BLaER1 treated with 17β-estradiol and CSF1 and Interleukin-3, amounts not matched to agents 10 nM and 100 nM (cell line): ENCODE results near the gene C11orf58.
A peak's percentile ranks its signal among the peaks of the same experiment; 100 is the strongest.

Source experiments
- H3K27ac ChIP-seq, 11 experiments: shearing (Covaris generic); formaldehyde crosslinking; 2 replicates each; pipeline ENCODE4 v1.8.1; 2022
- H3K27me3 ChIP-seq, 11 experiments: shearing (Covaris generic); formaldehyde crosslinking; 2 replicates each; pipeline ENCODE4 v1.8.1; 2022
- H3K36me3 ChIP-seq, 11 experiments: shearing (Covaris generic); formaldehyde crosslinking; 2 replicates each; pipeline ENCODE4 v1.8.1; 2022
- H3K4me1 ChIP-seq, 10 experiments: shearing (Covaris generic); formaldehyde crosslinking; 2 replicates each; pipeline ENCODE4 v1.8.1; 2022
- H3K4me2 ChIP-seq, 11 experiments: shearing (Covaris generic); formaldehyde crosslinking; 2 replicates each; pipeline ENCODE4 v1.8.1; 2022
- H3K4me3 ChIP-seq, 10 experiments: shearing (Covaris generic); formaldehyde crosslinking; 2 replicates each; pipeline ENCODE4 v1.8.1; 2022
- H3K9ac ChIP-seq, 11 experiments: shearing (Covaris generic); formaldehyde crosslinking; 2 replicates each; pipeline ENCODE4 v1.8.1; 2022
- H3K9me3 ChIP-seq, 11 experiments: shearing (Covaris generic); formaldehyde crosslinking; replicated peaks in 1 of 11; 2 replicates each; pipeline ENCODE4 v1.8.1; 2022
- H4K20me1 ChIP-seq, 11 experiments: shearing (Covaris generic); formaldehyde crosslinking; 2 replicates each; pipeline ENCODE4 v1.8.1; 2022
- Cebpa-rat ChIP-seq, 11 experiments: shearing (Covaris generic); IDR thresholded peaks; 2 replicates each; pipeline ENCODE4 v1.8.1; 2022

The C11orf58 gene

GRCh38 chr11:16792426-16792825, 54.0 kb downstream of the C11orf58 start:
- peak overlapping the region in 10 of 11 experiments; percentile 11 to 93 (median 72); a peak in 19 of 22 replicates for H3K4me2 ChIP-seq
- H3K9me3 ChIP-seq: no peaks in the 10 kb centered on the region
- H3K4me3 ChIP-seq: no peak overlapping the region
- no peaks in the 10 kb centered on the region for H3K27me3 ChIP-seq
- peaks cover 37 to 77% (median 61%) of the 10 kb centered on the region in 10 experiments for H3K4me1 ChIP-seq
- peak overlapping the region in 1 of 11 experiments; percentile 6; a peak in 1 of 22 replicates for H3K9ac ChIP-seq
- no peaks in the 10 kb centered on the region for H3K36me3 ChIP-seq
- peak overlapping the region in 8 of 11 experiments; percentile 12 to 85 (median 53); a peak in 12 of 22 replicates for H3K27ac ChIP-seq
- H4K20me1 ChIP-seq: 0 out of 22 replicates have a peak, but pooled peaks cover 0 to 4% (median 0%) of the 10 kb centered on the region in 11 experiments
- TF ChIP-seq Cebpa-rat (IDR thresholded peaks at IDR 0.05): no peak

- Histone ChIP-seq H3K36me3 (no peaks in the 10 kb centered on the region), H3K27ac (peak overlapping the region in 9 of 11 experiments; percentile 12 to 85 (median 47); a peak in 13 of 22 replicates), H4K20me1 (0 out of 22 replicates have a peak, but pooled peaks cover 0 to 4% (median 0%) of the 10 kb centered on the region in 11 experiments), H3K27me3 (no peaks in the 10 kb centered on the region), H3K4me3 (no peak overlapping the region), H3K4me1 (peaks cover 37 to 80% (median 61%) of the 10 kb centered on the region in 10 experiments), H3K4me2 (peak overlapping the region in 10 of 11 experiments; percentile 11 to 93 (median 72); a peak in 19 of 22 replicates), H3K9ac (0 out of 22 replicates have a peak overlapping the region, but pooled peaks of 1 of the 11 experiments have one; percentile 6), H3K9me3 (no peaks in the 10 kb centered on the region)
- TF ChIP-seq Cebpa-rat (IDR thresholded peaks at IDR 0.05): no peak
These were observed 54.6 kb downstream of the C11orf58 start for GRCh38 chr11:16793009-16793408.

- Histone ChIP-seq H3K4me3 (no peak overlapping the region), H3K36me3 (no peaks in the 10 kb centered on the region), H3K9me3 (no peaks in the 10 kb centered on the region), H3K27me3 (no peaks in the 10 kb centered on the region), H3K27ac (peak overlapping the region in 8 of 11 experiments; percentile 3 to 85 (median 31); a peak in 10 of 22 replicates), H3K4me1 (peaks cover 37 to 79% (median 61%) of the 10 kb centered on the region in 10 experiments), H3K9ac (no peak overlapping the region), H4K20me1 (0 out of 22 replicates have a peak, but pooled peaks cover 0 to 4% (median 0%) of the 10 kb centered on the region in 11 experiments), H3K4me2 (peak overlapping the region in 7 of 11 experiments; percentile 69 to 93 (median 82); a peak in 12 of 22 replicates)
- TF ChIP-seq Cebpa-rat (IDR thresholded peaks at IDR 0.05): no peak
These were observed 55.1 kb downstream of the C11orf58 start for GRCh38 chr11:16793511-16793910.

GRCh38 chr11:16794047-16794818, 55.8 kb downstream of the C11orf58 start:
- H4K20me1 ChIP-seq: 0 out of 22 replicates have a peak, but pooled peaks cover 0 to 4% (median 0%) of the 10 kb centered on the region in 11 experiments
- H3K4me1 ChIP-seq: peaks cover 37 to 78% (median 59%) of the 10 kb centered on the region in 10 experiments
- peak overlapping the region in 6 of 11 experiments; percentile 52 to 83 (median 73); a peak in 9 of 22 replicates for H3K27ac ChIP-seq
- no peak for TF ChIP-seq Cebpa-rat (IDR thresholded peaks at IDR 0.05)
- peak overlapping the region in 1 of 11 experiments; percentile 58; a peak in 1 of 22 replicates for H3K9ac ChIP-seq
- H3K4me3 ChIP-seq: no peak overlapping the region
- H3K36me3 ChIP-seq: no peaks in the 10 kb centered on the region
- no peaks in the 10 kb centered on the region for H3K27me3 ChIP-seq
- H3K4me2 ChIP-seq: peak overlapping the region in 6 of 11 experiments; percentile 64 to 93 (median 82); a peak in 11 of 22 replicates
- no peaks in the 10 kb centered on the region for H3K9me3 ChIP-seq

GRCh38 chr11:16795146-16795545, 56.7 kb downstream of the C11orf58 start:
- peaks cover 35 to 78% (median 52%) of the 10 kb centered on the region in 10 experiments for H3K4me1 ChIP-seq
- peak overlapping the region in 6 of 11 experiments; percentile 18 to 58 (median 50); a peak in 9 of 22 replicates for H3K9ac ChIP-seq
- peak overlapping the region in 8 of 11 experiments; percentile 29 to 83 (median 66); a peak in 14 of 22 replicates for H3K27ac ChIP-seq
- no peak overlapping the region for H3K4me3 ChIP-seq
- H3K27me3 ChIP-seq: no peaks in the 10 kb centered on the region
- no peak for TF ChIP-seq Cebpa-rat (IDR thresholded peaks at IDR 0.05)
- no peaks in the 10 kb centered on the region for H3K9me3 ChIP-seq
- peak overlapping the region in 10 of 11 experiments; percentile 2 to 93 (median 68); a peak in 17 of 22 replicates for H3K4me2 ChIP-seq
- H3K36me3 ChIP-seq: no peaks in the 10 kb centered on the region
- H4K20me1 ChIP-seq: no peaks in the 10 kb centered on the region

GRCh38 chr11:16796311-16796710, 57.9 kb downstream of the C11orf58 start:
- Histone ChIP-seq H3K36me3 (no peaks in the 10 kb centered on the region), H3K9me3 (no peaks in the 10 kb centered on the region), H3K4me2 (no peak overlapping the region), H3K27me3 (no peaks in the 10 kb centered on the region), H4K20me1 (no peaks in the 10 kb centered on the region), H3K4me1 (peaks cover 24 to 71% (median 40%) of the 10 kb centered on the region in 10 experiments), H3K9ac (no peak overlapping the region), H3K27ac (no peak overlapping the region), H3K4me3 (no peak overlapping the region)
- TF ChIP-seq Cebpa-rat (IDR thresholded peaks at IDR 0.05): no peak

- Histone ChIP-seq H4K20me1 (no peaks in the 10 kb centered on the region), H3K36me3 (no peaks in the 10 kb centered on the region), H3K4me3 (no peak overlapping the region), H3K9me3 (no peaks in the 10 kb centered on the region), H3K27ac (no peak overlapping the region), H3K9ac (no peak overlapping the region), H3K27me3 (no peaks in the 10 kb centered on the region), H3K4me2 (no peak overlapping the region), H3K4me1 (peaks cover 11 to 56% (median 26%) of the 10 kb centered on the region in 10 experiments; a peak in 19 of 20 replicates)
- TF ChIP-seq Cebpa-rat (IDR thresholded peaks at IDR 0.05): no peak
These were observed 59.3 kb downstream of the C11orf58 start for GRCh38 chr11:16797776-16798175.

- TF ChIP-seq Cebpa-rat (IDR thresholded peaks at IDR 0.05): no peak
- no peaks in the 10 kb centered on the region for H4K20me1 ChIP-seq
- no peak overlapping the region for H3K27ac ChIP-seq
- no peaks in the 10 kb centered on the region for H3K9me3 ChIP-seq
- peak overlapping the region in 1 of 11 experiments; percentile 10; a peak in 1 of 22 replicates for H3K4me2 ChIP-seq
- H3K4me3 ChIP-seq: no peak overlapping the region
- H3K9ac ChIP-seq: no peak overlapping the region
- no peaks in the 10 kb centered on the region for H3K27me3 ChIP-seq
- no peaks in the 10 kb centered on the region for H3K36me3 ChIP-seq
- peaks cover 7 to 42% (median 13%) of the 10 kb centered on the region in 10 experiments; a peak in 17 of 20 replicates for H3K4me1 ChIP-seq
These were observed 60.8 kb downstream of the C11orf58 start for GRCh38 chr11:16799221-16799620.

GRCh38 chr11:16799890-16800289, 61.4 kb downstream of the C11orf58 start:
- Histone ChIP-seq H3K9ac (no peak overlapping the region), H3K4me1 (peaks cover 5 to 35% (median 7%) of the 10 kb centered on the region in 10 experiments; a peak in 17 of 20 replicates), H3K36me3 (no peaks in the 10 kb centered on the region), H3K4me3 (no peak overlapping the region), H3K27me3 (no peaks in the 10 kb centered on the region), H4K20me1 (no peaks in the 10 kb centered on the region), H3K27ac (no peak overlapping the region), H3K4me2 (peak overlapping the region in 3 of 11 experiments; percentile 10 to 17 (median 15); a peak in 2 of 22 replicates), H3K9me3 (no peaks in the 10 kb centered on the region)
- TF ChIP-seq Cebpa-rat (IDR thresholded peaks at IDR 0.05): no peak
